ENCODE results near the gene SENP1. TPM values are rescaled to one million over a fixed set of nuclear protein-coding genes. Genes with fewer than 3 reads are reported as not detected.

SENP1 gene
- polyA plus RNA-seq, 1 donor from 2014 or later: 14.0 TPM

GRCh38 chr12:48106681-48107613, 1.1 kb upstream of the SENP1 start:
- Histone ChIP-seq H3K27ac (ENCODE audit: low read length) (peak overlapping the region; percentile 93), H3K36me3 (ENCODE audit: insufficient read depth, low read length) (no peaks in the 10 kb centered on the region), H3F3A (ENCODE audit: insufficient read depth, low read length, poor library complexity, severe bottlenecking) (no peaks in the 10 kb centered on the region), H3K9me2 (ENCODE audit: insufficient read depth, low read length) (no peaks in the 10 kb centered on the region), H3K27me3 (ENCODE audit: insufficient read depth, low read depth, low read length) (no peaks in the 10 kb centered on the region), H3K4me3 (ENCODE audit: low read length) (peak overlapping the region; percentile 91), H3K9ac (ENCODE audit: low read length) (peak overlapping the region; percentile 90), H2AFZ (ENCODE audit: low read depth, low read length) (peak overlapping the region; percentile 81), H3K9me3 (ENCODE audit: low read length) (no peaks in the 10 kb centered on the region), H3K79me2 (replicated peaks; ENCODE audit: insufficient read depth, low read length) (peaks cover 24% of the 10 kb centered on the region), H4K20me1 (ENCODE audit: insufficient read depth) (no peaks in the 10 kb centered on the region), H3K4me2 (ENCODE audit: low read length) (peak overlapping the region; percentile 89)
- no peak for TF ChIP-seq EZH2 (IDR thresholded peaks at IDR 0.05; ENCODE audit: borderline replicate concordance, insufficient read depth, low read length, poor library complexity, severe bottlenecking)

- H2AFZ ChIP-seq (ENCODE audit: low read depth, low read length): peak overlapping the region; percentile 81
Observed at GRCh38 chr12:48105321-48105866, 485 bp downstream of the SENP1 start.

More at GRCh38 chr12:48105321-48105866, 485 bp downstream of the SENP1 start:
- H3K4me2 ChIP-seq (ENCODE audit: low read length): peak overlapping the region; percentile 71
- H3K27me3 ChIP-seq (ENCODE audit: insufficient read depth, low read depth, low read length): no peaks in the 10 kb centered on the region
- peak; percentile 27 for TF ChIP-seq TAF1 (IDR thresholded peaks at IDR 0.05; ENCODE audit: low read depth)
- TF ChIP-seq RAD21 (conservative IDR thresholded peaks at IDR 0.05): no peak
- peak; percentile 28 for TF ChIP-seq REST (IDR thresholded peaks at IDR 0.05; ENCODE audit: borderline replicate concordance)
- no peak for TF ChIP-seq EP300 (conservative IDR thresholded peaks at IDR 0.05; ENCODE audit: poor library complexity, severe bottlenecking)
- TF ChIP-seq CTCF (IDR thresholded peaks at IDR 0.05; ENCODE audit: poor library complexity, severe bottlenecking): peak; percentile 29
- no peaks in the 10 kb centered on the region for H3K9me3 ChIP-seq (ENCODE audit: low read length)
- H4K20me1 ChIP-seq (ENCODE audit: insufficient read depth): no peaks in the 10 kb centered on the region
- no peaks in the 10 kb centered on the region for H3K9me2 ChIP-seq (ENCODE audit: insufficient read depth, low read length)
- H3K9ac ChIP-seq (ENCODE audit: low read length): peak overlapping the region; percentile 90
- no peaks in the 10 kb centered on the region for H3F3A ChIP-seq (ENCODE audit: insufficient read depth, low read length, poor library complexity, severe bottlenecking)
- no peaks in the 10 kb centered on the region for H3K36me3 ChIP-seq (ENCODE audit: insufficient read depth, low read length)
- H3K79me2 ChIP-seq (replicated peaks; ENCODE audit: insufficient read depth, low read length): peaks cover 35% of the 10 kb centered on the region
- peak overlapping the region; percentile 91 for H3K4me3 ChIP-seq (ENCODE audit: low read length)
- peak overlapping the region; percentile 93 for H3K27ac ChIP-seq (ENCODE audit: low read length)
